Measurements from ENCODE around the gene POLR2C. TPM values are rescaled to one million over a fixed set of nuclear protein-coding genes. Genes with fewer than 3 reads are reported as not detected.
"Not testable (repeated sequence)": the region's sequence is repeated elsewhere in the genome, so short reads cannot be mapped to it uniquely, and the experiment has no call there.

The POLR2C gene
- total RNA-seq, 1 donor from 2014 or later, result 58.0 TPM

- H3K4me2 ChIP-seq (ENCODE audit: low read length), result no peak overlapping the region
- H3K4me1 ChIP-seq (ENCODE audit: insufficient read depth, low read length), result no peaks in the 10 kb centered on the region
- FAIRE-seq (no peak), DNase-seq (ENCODE audit: low read depth) (no peak)
- H3K27ac ChIP-seq (ENCODE audit: low read depth, low read length), result no peak overlapping the region
- no peak overlapping the region for H3K4me3 Mint-ChIP-seq (ENCODE audit: unreplicated experiment)
- H3K27ac Mint-ChIP-seq (ENCODE audit: unreplicated experiment), result no peak overlapping the region
- no peaks in the 10 kb centered on the region for H3K9me3 ChIP-seq (ENCODE audit: insufficient read depth, low read depth, low read length)
- no peak overlapping the region for H2AFZ ChIP-seq (ENCODE audit: low read depth, low read length)
- H3K9ac ChIP-seq (ENCODE audit: low read length), result no peak overlapping the region
- no peaks in the 10 kb centered on the region for H3K4me1 Mint-ChIP-seq (ENCODE audit: low read depth, unreplicated experiment)
- H3K79me2 ChIP-seq (ENCODE audit: insufficient read depth, low read length), result no peaks in the 10 kb centered on the region
- no peaks in the 10 kb centered on the region for H3K36me3 Mint-ChIP-seq (ENCODE audit: low read depth, unreplicated experiment)
- no peaks in the 10 kb centered on the region for H4K20me1 ChIP-seq (ENCODE audit: insufficient read depth, low read length)
- H3K9me3 Mint-ChIP-seq (ENCODE audit: unreplicated experiment), result no peaks in the 10 kb centered on the region
- H3K27me3 ChIP-seq (ENCODE audit: insufficient read depth, low read length), result peaks cover 12% of the 10 kb centered on the region
- no peak overlapping the region for H3K4me3 ChIP-seq (ENCODE audit: insufficient read depth, low read depth, low read length)
- H3K27me3 Mint-ChIP-seq (ENCODE audit: low read depth, unreplicated experiment), result peaks cover 27% of the 10 kb centered on the region
- no peak for TF ChIP-seq CTCF (IDR thresholded peaks at IDR 0.05; ENCODE audit: insufficient read depth, low read depth, low read length)
- TF ChIP-seq EZH2 (IDR thresholded peaks at IDR 0.05; ENCODE audit: insufficient read depth, low read length), result no peak
- no peaks in the 10 kb centered on the region for H3K36me3 ChIP-seq (ENCODE audit: insufficient read depth, low read length)
Measured at GRCh38 chr16:57498031-57498430, 35.6 kb downstream of the POLR2C start.

GRCh38 chr16:57499941-57500340 lies 37.5 kb downstream of the POLR2C start:
- not testable (repeated sequence) for H3K79me2 ChIP-seq (ENCODE audit: insufficient read depth, low read length); FAIRE-seq; H3K9ac ChIP-seq (ENCODE audit: low read length); H3K36me3 ChIP-seq (ENCODE audit: insufficient read depth, low read length); H3K9me3 Mint-ChIP-seq (ENCODE audit: unreplicated experiment); H3K4me1 Mint-ChIP-seq (ENCODE audit: low read depth, unreplicated experiment); H3K4me1 ChIP-seq (ENCODE audit: insufficient read depth, low read length); H2AFZ ChIP-seq (ENCODE audit: low read depth, low read length); H3K27ac Mint-ChIP-seq (ENCODE audit: unreplicated experiment); DNase-seq (ENCODE audit: low read depth); H3K36me3 Mint-ChIP-seq (ENCODE audit: low read depth, unreplicated experiment); H3K4me2 ChIP-seq (ENCODE audit: low read length); H3K4me3 Mint-ChIP-seq (ENCODE audit: unreplicated experiment); H4K20me1 ChIP-seq (ENCODE audit: insufficient read depth, low read length); H3K4me3 ChIP-seq (ENCODE audit: insufficient read depth, low read depth, low read length); H3K9me3 ChIP-seq (ENCODE audit: insufficient read depth, low read depth, low read length); H3K27ac ChIP-seq (ENCODE audit: low read depth, low read length)
- peaks cover 24% of the 10 kb centered on the region for H3K27me3 ChIP-seq (ENCODE audit: insufficient read depth, low read length)
- H3K27me3 Mint-ChIP-seq (ENCODE audit: low read depth, unreplicated experiment), result peaks cover 32% of the 10 kb centered on the region

- H3K9me3 ChIP-seq (ENCODE audit: insufficient read depth, low read depth, low read length), result no peaks in the 10 kb centered on the region
- no peak overlapping the region for H3K4me3 ChIP-seq (ENCODE audit: insufficient read depth, low read depth, low read length)
- no peaks in the 10 kb centered on the region for H3K36me3 ChIP-seq (ENCODE audit: insufficient read depth, low read length)
- Mint-ChIP-seq H3K27me3 (ENCODE audit: low read depth, unreplicated experiment) (peaks cover 38% of the 10 kb centered on the region), H3K27ac (ENCODE audit: unreplicated experiment) (no peak overlapping the region), H3K4me1 (ENCODE audit: low read depth, unreplicated experiment) (no peaks in the 10 kb centered on the region), H3K36me3 (ENCODE audit: low read depth, unreplicated experiment) (no peaks in the 10 kb centered on the region), H3K9me3 (ENCODE audit: unreplicated experiment) (no peaks in the 10 kb centered on the region), H3K4me3 (ENCODE audit: unreplicated experiment) (no peak overlapping the region)
- no peak overlapping the region for H3K27ac ChIP-seq (ENCODE audit: low read depth, low read length)
- no peaks in the 10 kb centered on the region for H4K20me1 ChIP-seq (ENCODE audit: insufficient read depth, low read length)
- no peaks in the 10 kb centered on the region for H3K79me2 ChIP-seq (ENCODE audit: insufficient read depth, low read length)
- TF ChIP-seq EZH2 (IDR thresholded peaks at IDR 0.05; ENCODE audit: insufficient read depth, low read length) (no peak), CTCF (IDR thresholded peaks at IDR 0.05; ENCODE audit: insufficient read depth, low read depth, low read length) (no peak)
- peaks cover 22% of the 10 kb centered on the region for H3K27me3 ChIP-seq (ENCODE audit: insufficient read depth, low read length)
- DNase-seq (ENCODE audit: low read depth) (no peak), FAIRE-seq (no peak)
- H3K4me2 ChIP-seq (ENCODE audit: low read length), result no peak overlapping the region
- H3K4me1 ChIP-seq (ENCODE audit: insufficient read depth, low read length), result no peaks in the 10 kb centered on the region
- no peak overlapping the region for H2AFZ ChIP-seq (ENCODE audit: low read depth, low read length)
- no peak overlapping the region for H3K9ac ChIP-seq (ENCODE audit: low read length)
Measured at GRCh38 chr16:57500578-57501111, 38.2 kb downstream of the POLR2C start.
